Testis (tissue), 3 donors: ENCODE data around the gene FOXJ3. TPM values are rescaled to one million over a fixed set of nuclear protein-coding genes. Genes with fewer than 3 reads are reported as not detected.
A peak's percentile ranks its signal among the peaks of the same experiment; 100 is the strongest.

Experiments used
- DNase-seq: peaks from one replicate; pipeline ENCODE4 v3.0.0-alpha.2; 2019
- H3K27ac ChIP-seq, 2 donors: fragments of 200-600 bp; sonication (generic); one replicate each; pipeline ENCODE4 v1.5.1; 2019
- H3K27me3 ChIP-seq: fragments of 200-600 bp; sonication (generic); one replicate; pipeline ENCODE4 v1.5.1; 2019
- H3K36me3 ChIP-seq: fragments of 200-600 bp; sonication (generic); one replicate; pipeline ENCODE4 v1.5.1; 2017; ENCODE audit warnings: low read depth; ENCODE audit errors: missing control alignments
- H3K4me1 ChIP-seq: fragments of 200-600 bp; sonication (generic); one replicate; pipeline ENCODE4 v1.5.1; 2019
- H3K4me3 ChIP-seq, 2 donors: fragments of 200-600 bp; sonication (generic); one replicate each; pipeline ENCODE4 v1.5.1; 2017 to 2019
- H3K9me3 ChIP-seq: fragments of 200-600 bp; sonication (generic); one replicate; pipeline ENCODE4 v1.5.1; 2017
- CTCF ChIP-seq, 3 experiments: fragments of 450-650 bp in 2 of 3; fragments of 200-600 bp in 1 of 3; sonication (generic) in 1 of 3; IDR thresholded peaks; one replicate each; pipeline ENCODE4 v1.5.1; 2016 to 2019; ENCODE audit warnings: antibody characterized with exemption in 3 of 3, mild to moderate bottlenecking in 2 of 3, moderate library complexity in 1 of 3
- POLR2A ChIP-seq: fragments of 450-650 bp; IDR thresholded peaks from one replicate; pipeline ENCODE4 v1.6.1; 2017; ENCODE audit warnings: antibody characterized with exemption, mild to moderate bottlenecking, moderate library complexity
- WGBS, 2 donors: methylation state at CpG; one replicate each; pipeline ENCODE4 v1.1.5; 2018; 5-methylcytosine and 5-hydroxymethylcytosine counted together
- intact Hi-C: fragments of 100-400 bp; cut with DNase I; formaldehyde crosslinking; loops from one replicate; pipeline ENCODE4 v1.15.1; 2023; ENCODE audit warnings: low total_unique reads
- polyA plus RNA-seq: library from polyadenylated mRNA; stranded (reverse); fragments of 350-450 nt; fragmentation: Illumina TruSeq; extraction: RNeasy Lipid Tissue Mini Kit (QIAGEN cat#74804); gene quantifications from one replicate; pipeline ENCODE4 v1.2.3, GENCODE V29; 2014; ENCODE audit warnings: low read depth, low replicate concordance; ENCODE audit not compliant: insufficient read depth
- total RNA-seq, 2 donors: library from RNA; depleted of rRNA; stranded (reverse); fragments of >200 nt; gene quantifications; one replicate each; pipeline ENCODE4 v1.2.3, GENCODE V29; 2016

FOXJ3 gene
- total and polyA plus RNA-seq, 3 donors from 2014 or later = 38.9 to 80.1 (median 64.4) TPM

- intact Hi-C loops = no loop called here
- Histone ChIP-seq H3K36me3 (no peaks in the 10 kb centered on the region), H3K4me1 (peaks cover 27% of the 10 kb centered on the region), H3K27me3 (no peaks in the 10 kb centered on the region), H3K9me3 (no peaks in the 10 kb centered on the region), H3K4me3 (peak overlapping the region; percentile 90 to 100), H3K27ac (peak overlapping the region; percentile 95 to 96)
- no peak for TF ChIP-seq CTCF (IDR thresholded peaks at IDR 0.05)
- TF ChIP-seq POLR2A = no peak
- DNase-seq = no peak
- WGBS, 2 donors = 9 to 14% methylated on average over 9 of the region's 9 CpGs
These were observed 929 bp upstream of the FOXJ3 start for GRCh38 chr1:42335809-42336518.

- 0 to 1% methylated on average over 12 to 33 of the region's 58 CpGs for WGBS, 2 donors
- no peaks in the 10 kb centered on the region for H3K9me3 ChIP-seq
- no peaks in the 10 kb centered on the region for H3K36me3 ChIP-seq
- DNase-seq = peak; percentile 70
- no peaks in the 10 kb centered on the region for H3K27me3 ChIP-seq
- intact Hi-C loops = no loop called here
- peaks cover 27% of the 10 kb centered on the region for H3K4me1 ChIP-seq
- peak overlapping the region; percentile 95 to 96 for H3K27ac ChIP-seq
- H3K4me3 ChIP-seq = peak overlapping the region; percentile 90 to 100
- TF ChIP-seq CTCF (IDR thresholded peaks at IDR 0.05) = no peak
- TF ChIP-seq POLR2A = no peak
These were observed 590 bp downstream of the FOXJ3 start for GRCh38 chr1:42334240-42335049.

GRCh38 chr1:42333662-42334239, 1.3 kb downstream of the FOXJ3 start:
- Histone ChIP-seq H3K27me3 (no peaks in the 10 kb centered on the region), H3K9me3 (no peaks in the 10 kb centered on the region), H3K4me3 (peak overlapping the region; percentile 90 to 100), H3K36me3 (no peaks in the 10 kb centered on the region), H3K4me1 (peaks cover 22% of the 10 kb centered on the region), H3K27ac (peak overlapping the region; percentile 95 to 96)
- TF ChIP-seq CTCF (IDR thresholded peaks at IDR 0.05) = no peak
- TF ChIP-seq POLR2A = no peak
- no peak for DNase-seq
- intact Hi-C loops = no loop called here
- WGBS, 2 donors = 1 to 3% methylated on average over 6 of the region's 6 CpGs

- Histone ChIP-seq H3K4me1 (peaks cover 19% of the 10 kb centered on the region), H3K27ac (peak overlapping the region; percentile 95 to 96), H3K4me3 (no peak overlapping the region), H3K9me3 (no peaks in the 10 kb centered on the region), H3K27me3 (no peaks in the 10 kb centered on the region), H3K36me3 (no peaks in the 10 kb centered on the region)
- intact Hi-C loops = no loop called here
- no peak for DNase-seq
- TF ChIP-seq POLR2A (no peak), CTCF (IDR thresholded peaks at IDR 0.05) (no peak)
- 36 to 44% methylated on average over 6 of the region's 6 CpGs for WGBS, 2 donors
These were observed 2.2 kb downstream of the FOXJ3 start for GRCh38 chr1:42332877-42333276.
